KG1 (cell line): ENCODE measurements around the gene CDYL.
"Not testable (repeated sequence)": the region's sequence is repeated elsewhere in the genome, so short reads cannot be mapped to it uniquely, and the experiment has no call there.

Experiments
- DNase-seq: peaks from one replicate; lab custom pipeline; 2025; lab: John Stamatoyannopoulos, UW

CDYL gene

DNA sequence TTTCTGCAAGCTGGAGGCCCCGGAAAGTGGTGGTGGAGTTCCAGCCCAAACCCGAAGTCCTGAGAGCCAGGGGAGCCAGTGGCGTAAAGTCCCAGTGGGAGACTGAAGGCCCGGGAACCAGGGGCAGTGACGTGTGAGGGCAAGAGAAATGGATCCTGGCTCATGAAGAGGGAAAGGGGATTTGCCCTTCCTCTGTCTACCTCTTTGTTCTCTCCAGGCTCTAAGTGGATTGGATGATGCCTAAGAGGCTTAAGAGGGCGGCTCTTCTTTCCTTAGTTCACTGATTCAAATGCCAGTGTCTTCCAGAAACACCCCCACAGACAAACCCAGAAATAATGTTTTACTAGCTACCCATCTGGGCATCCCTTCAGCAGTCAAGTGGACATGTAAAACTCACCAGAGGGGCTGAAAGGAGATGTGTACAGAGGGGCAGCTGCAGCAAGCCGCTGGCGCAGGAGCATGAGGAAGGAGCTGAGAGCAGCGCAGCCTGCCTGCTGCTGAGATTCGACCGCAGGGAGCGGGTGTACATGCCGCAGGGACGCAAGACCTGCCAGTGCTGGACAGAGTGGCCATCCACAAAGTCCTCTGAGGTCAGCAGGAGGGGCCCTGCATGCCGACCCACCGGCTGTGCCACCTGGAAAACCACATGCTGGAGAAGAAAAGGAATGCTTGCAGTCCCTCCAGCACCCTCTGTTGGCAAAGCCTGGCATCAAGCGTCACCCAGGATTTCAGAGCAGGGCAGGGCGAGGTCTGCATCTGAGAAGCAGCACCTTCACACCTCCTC, 29.5 kb downstream of the CDYL start:
- DNase-seq: no peak

GRCh38 chr6:4806337-4806725, 30.1 kb downstream of the CDYL start:
- DNase-seq: no peak

GRCh38 chr6:4806791-4807190, 30.6 kb downstream of the CDYL start:
- no peak for DNase-seq

DNA sequence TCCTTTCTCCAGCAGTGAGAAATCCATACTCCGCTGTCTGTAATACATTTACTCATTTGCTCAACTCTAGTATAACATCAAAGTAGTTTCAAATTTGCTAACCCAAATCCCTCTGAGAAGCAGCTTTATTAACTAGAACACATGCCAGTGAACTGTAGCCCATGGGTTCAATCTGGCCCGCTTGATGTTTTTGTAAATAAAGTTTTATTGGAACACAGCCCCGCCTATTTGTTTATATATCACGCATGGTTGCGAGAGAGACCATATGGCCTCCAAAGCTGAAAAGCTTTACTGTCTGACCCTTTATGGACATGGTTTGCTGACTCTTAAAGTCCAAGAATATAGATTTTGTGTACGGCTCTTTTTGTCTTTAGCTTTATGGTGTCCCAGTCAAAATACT, 32.2 kb downstream of the CDYL start:
- DNase-seq: no peak

GRCh38 chr6:4809999-4810918, 34.1 kb downstream of the CDYL start:
- DNase-seq: no peak

DNA sequence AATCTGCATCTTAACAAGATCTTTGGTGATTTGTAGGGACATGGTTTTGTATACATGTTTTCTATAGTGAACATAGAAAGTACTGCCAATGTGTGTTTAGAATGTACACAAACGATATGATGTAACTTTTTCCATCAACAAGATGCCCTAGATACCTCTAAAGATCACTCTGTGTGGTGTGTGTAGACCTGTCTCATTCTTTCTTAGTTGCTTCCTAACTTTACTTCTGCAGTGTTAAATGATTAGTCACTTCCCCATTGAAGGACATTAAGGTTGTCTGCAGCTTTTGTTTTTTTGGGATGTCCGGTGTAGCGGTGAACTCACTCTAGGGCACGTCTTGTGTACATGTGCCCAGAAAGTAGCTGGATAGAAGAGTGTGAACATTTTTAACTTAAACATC, 35.9 kb downstream of the CDYL start:
- no peak for DNase-seq

GRCh38 chr6:4813055-4813454, 36.9 kb downstream of the CDYL start:
- no peak for DNase-seq

GRCh38 chr6:4814212-4814611, 38.0 kb downstream of the CDYL start:
- DNase-seq: no peak

GRCh38 chr6:4814987-4815386, 38.8 kb downstream of the CDYL start:
- no peak for DNase-seq

DNA sequence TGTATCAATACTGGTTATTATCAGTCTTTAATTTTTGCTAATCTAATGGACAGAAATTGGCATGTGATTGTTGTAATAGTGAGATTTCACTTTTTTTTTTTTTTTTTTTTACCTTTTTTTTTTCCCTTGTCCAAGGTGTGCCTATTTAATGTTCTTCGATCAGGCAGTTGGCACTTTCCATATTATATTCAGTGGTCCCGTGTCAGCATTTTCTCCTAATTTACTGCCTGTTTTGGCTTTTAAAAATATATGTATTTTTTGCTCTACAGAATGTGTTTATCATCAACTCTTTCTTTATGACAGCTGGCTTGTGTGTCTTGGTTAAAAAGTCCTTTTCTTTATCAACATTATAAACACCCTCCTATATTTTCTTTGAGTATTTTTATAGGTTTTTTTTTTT, 39.4 kb downstream of the CDYL start:
- no peak for DNase-seq

DNA sequence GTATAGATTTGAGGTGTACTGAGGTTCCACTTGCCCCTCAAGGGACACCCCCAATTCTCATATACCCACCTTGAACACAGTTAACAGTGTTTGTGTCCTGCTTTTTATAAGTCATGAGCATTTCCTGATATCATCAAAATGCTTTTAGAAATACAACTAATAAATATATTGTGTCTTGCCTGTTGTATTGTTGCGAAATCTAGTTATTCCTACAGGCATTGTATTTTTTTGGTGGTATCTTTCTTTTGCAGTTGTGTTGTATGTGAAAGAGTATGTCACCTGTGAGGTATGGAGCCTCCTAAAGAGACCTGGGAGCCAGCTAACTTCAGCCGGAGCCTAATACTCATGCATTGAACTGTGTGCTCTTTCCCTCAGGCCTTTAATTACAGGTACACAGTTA, 40.7 kb downstream of the CDYL start:
- DNase-seq: no peak

DNA sequence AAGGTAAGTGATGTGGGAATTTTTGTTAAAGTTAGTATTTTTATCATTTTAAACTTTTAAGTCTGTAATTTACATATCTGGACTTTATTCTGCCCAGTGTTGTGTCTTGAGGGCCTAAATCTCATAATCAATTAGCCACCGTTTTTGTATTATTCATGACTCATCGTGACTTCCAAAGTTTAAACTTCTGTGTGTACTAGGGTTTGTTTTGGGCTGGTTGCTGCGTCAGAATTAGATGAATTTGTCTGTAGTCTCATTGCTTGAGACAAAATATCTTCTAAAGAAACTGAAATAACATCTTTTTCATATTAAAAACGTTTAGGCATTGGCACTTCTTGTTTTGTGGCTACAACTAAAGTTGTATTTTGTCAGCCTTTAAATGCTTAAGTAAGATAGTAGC, 41.3 kb downstream of the CDYL start:
- no peak for DNase-seq

DNA sequence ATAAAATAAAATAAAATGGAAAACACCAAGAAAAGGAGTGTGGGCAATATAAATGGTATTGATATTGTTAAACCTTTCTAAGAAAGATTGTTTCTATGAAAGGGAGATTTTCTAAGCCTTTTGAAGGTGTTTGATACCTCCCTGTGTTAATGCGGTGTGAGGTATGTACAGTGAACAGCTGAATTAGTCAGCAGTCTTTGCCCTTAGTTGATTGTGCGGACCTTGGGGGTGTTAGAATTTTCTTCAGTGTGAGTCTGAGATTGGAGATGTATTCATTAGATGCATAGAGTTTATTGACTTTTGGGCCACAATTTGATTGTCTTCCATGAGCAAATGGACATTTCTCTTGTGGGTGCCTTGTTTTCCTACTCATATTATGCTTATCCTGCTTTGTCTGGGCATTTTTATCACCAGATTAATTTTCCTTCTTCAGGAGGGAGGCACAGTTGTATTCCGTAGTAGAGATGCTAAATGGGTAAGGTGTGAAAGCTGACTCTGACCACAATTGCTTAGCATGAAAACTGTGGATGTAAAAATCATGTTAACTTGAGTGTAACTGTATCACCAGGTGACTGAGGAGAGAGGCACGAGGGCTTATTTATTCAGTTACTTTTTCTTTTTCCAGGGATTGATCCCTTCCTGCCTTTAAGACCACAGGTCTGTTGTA, 42.2 kb downstream of the CDYL start:
- DNase-seq: no peak

GRCh38 chr6:4819706-4820283, 43.6 kb downstream of the CDYL start:
- no peak for DNase-seq

- DNase-seq: no peak
Observed at GRCh38 chr6:4820704-4821276, 44.6 kb downstream of the CDYL start.

GRCh38 chr6:4822476-4822875, 46.3 kb downstream of the CDYL start:
- DNase-seq: no peak

DNA sequence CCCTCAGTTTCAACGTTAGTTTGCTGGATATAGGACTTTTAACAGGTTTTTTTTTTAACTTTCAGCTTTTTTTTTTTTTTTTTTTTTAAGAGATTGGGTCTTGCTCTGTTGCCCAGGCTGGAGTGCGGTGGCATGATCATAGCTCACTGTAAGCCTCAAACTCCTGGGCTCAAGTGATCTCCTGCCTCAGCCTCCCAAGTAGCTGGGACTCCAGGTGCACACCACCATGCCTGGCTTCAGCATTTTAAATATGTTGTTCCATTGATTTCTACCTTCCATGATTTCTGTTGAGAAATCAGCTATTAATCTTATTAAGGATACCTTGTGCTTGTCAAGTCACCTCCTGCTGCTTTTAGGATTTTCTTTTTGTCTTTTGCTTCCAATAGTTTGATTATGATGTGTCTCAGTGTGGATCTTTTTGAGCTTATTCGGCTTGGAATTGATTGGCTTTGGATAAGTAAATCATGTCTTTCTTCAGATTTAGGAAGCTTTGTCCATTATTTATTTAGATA, 52.0 kb downstream of the CDYL start:
- no peak for DNase-seq

DNA sequence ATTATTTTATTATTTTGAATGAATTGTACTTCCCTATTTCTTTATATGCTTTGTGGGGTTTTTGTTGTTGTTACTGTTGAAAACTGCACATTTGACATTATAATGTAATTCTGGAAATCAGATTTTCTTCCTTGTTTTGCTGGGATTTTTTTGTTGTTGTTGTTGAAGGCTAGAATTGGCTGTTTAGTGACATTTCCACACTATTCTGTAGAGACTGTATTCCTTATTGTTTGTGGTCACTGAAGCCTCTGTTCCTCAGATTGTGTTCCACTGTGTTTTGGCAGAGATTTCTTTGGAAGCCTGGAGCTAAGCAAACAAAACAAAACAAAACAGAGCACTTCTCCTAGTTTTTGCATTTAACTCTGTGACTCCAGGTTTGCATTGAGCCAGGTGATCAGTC, 52.9 kb downstream of the CDYL start:
- DNase-seq: no peak

GRCh38 chr6:4835540-4835939, 59.3 kb downstream of the CDYL start:
- not testable (repeated sequence) for DNase-seq

DNA sequence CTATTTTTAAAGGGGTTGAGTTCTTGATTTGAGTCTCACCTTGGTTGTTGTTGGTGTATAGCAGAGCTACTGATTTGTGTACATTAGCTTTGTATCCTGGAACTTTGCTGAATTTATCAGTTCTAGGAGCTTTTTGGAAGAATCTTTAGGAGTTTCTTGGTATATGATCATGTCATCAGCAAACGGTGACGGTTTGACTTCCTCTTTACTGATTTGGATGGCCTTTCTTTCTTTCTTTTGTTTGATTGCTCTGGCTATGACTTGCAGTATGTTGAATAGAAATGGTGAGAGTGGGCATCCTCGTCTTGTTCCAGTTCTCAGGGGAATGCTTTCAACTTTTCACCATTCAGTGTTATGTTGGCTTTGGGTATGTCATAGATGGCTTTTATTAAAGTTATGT, 64.0 kb downstream of the CDYL start:
- no peak for DNase-seq

GRCh38 chr6:4844108-4844507, 67.9 kb downstream of the CDYL start:
- no peak for DNase-seq

- DNase-seq: no peak
Observed at GRCh38 chr6:4846387-4846786, 70.2 kb downstream of the CDYL start.
